ENCODE results near the gene ARTN.

The ARTN gene

DNA sequence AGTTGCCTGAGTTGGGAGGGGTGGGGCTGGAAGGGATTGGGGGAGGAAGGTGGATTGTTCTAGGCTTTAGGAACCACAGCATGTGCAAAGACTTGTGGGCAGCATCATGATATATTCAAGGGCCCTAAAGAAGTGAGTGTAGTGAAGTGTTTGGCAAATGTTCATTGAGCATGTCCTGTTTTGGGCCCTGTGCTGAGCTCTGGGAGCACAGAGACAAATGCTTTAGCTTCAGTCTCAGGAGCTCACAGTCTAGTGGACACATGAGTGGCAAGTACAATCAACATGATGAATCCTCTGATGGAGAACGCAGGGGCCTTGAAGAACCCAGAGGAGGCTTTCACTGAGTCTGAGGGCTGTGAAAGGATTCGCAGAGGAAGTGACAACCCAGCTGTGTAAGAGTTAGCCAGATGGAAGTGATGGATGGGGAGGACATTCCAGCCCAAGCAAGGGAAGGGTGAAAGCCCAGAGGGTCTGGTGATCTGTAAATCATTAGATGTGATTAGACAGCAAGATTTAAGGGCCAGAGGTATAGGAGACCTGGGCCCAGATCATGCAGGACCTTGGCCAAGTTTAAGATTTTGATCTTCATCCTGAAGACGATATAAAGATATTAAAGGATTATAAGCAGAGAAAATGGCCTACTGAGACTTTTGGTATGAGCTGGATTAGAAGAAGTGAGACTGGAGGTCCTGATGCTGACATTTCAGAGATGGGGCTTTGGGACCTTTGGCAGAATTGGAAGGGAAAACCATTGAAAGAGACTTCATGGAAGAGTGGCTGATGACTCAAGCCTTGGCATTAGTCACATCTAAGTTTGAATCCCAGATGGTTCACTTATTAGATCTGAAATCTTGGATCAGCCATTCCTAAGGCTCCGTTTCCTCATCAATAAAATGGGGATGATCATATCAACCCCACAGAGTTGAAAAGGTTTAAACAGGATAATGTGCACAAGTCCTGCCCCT, 17.7 kb downstream of the ARTN start:
- Mint-ChIP-seq H3K4me1 (ENCODE audit: low read depth) (peaks cover 35% of the 10 kb centered on the region), H3K36me3 (peaks cover 5% of the 10 kb centered on the region), H3K27ac (no peak overlapping the region), H3K4me3 (no peak overlapping the region), H3K9me3 (ENCODE audit: low read depth) (no peaks in the 10 kb centered on the region), H3K27me3 (no peaks in the 10 kb centered on the region)

DNA sequence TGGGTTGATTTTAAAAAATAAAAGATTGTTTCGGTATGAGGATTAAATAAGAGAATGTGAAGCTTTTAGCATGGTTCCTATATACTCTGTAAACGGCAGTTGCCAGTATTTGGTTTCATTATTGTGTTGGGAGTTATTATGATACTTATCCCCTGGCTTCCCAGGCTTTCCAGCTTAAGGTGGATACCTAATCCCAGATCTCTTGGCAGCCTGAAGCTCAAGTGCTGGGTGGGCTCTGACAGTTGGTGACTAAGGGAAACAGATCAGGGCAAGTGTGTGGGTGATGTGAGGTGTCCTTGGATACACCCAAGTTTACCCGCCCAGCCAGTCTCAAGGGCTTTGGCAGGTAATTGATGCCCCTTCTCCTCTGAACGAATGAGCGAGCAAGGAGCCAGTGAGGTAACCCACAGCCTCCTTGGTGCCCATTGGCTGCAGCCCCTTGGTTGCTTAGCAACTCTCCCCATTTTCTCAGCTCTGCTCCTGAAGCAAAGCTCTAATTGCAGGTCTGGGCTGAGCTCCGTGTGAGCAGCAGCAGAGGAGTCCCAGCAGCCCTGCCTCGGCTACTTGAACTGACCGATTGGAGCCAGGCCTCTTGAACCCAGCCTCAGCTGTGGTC, 19.2 kb downstream of the ARTN start:
- H3K9me3 Mint-ChIP-seq (ENCODE audit: low read depth): no peaks in the 10 kb centered on the region
- H3K36me3 Mint-ChIP-seq: peaks cover 8% of the 10 kb centered on the region
- no peak overlapping the region for H3K4me3 Mint-ChIP-seq
- H3K27ac Mint-ChIP-seq: no peak overlapping the region
- peaks cover 30% of the 10 kb centered on the region for H3K4me1 Mint-ChIP-seq (ENCODE audit: low read depth)
- H3K27me3 Mint-ChIP-seq: no peaks in the 10 kb centered on the region

DNA sequence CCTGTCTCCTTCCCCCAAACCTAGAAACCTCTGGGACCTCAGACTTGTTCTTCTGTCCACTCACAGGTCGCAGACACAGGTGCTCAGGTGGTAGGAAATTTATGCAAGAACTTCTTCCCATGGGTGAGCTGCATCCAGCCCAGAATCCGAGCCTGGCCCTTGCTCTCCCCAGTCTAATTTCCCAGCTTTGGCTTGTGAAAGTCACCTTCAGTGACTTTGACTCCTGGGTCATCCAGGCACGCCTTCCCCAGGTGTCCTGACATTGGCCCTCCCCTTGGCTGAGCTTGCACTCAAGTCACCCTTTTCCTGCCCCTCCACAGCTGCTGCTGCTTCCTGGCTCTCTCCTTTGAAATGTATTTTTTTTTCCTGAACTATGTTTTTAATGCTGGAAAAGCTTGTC, 19.8 kb downstream of the ARTN start:
- H3K9me3 Mint-ChIP-seq (ENCODE audit: low read depth): no peaks in the 10 kb centered on the region
- no peaks in the 10 kb centered on the region for H3K27me3 Mint-ChIP-seq
- no peak overlapping the region for H3K4me3 Mint-ChIP-seq
- H3K36me3 Mint-ChIP-seq: peaks cover 10% of the 10 kb centered on the region
- H3K27ac Mint-ChIP-seq: no peak overlapping the region
- H3K4me1 Mint-ChIP-seq (ENCODE audit: low read depth): peaks cover 27% of the 10 kb centered on the region

DNA sequence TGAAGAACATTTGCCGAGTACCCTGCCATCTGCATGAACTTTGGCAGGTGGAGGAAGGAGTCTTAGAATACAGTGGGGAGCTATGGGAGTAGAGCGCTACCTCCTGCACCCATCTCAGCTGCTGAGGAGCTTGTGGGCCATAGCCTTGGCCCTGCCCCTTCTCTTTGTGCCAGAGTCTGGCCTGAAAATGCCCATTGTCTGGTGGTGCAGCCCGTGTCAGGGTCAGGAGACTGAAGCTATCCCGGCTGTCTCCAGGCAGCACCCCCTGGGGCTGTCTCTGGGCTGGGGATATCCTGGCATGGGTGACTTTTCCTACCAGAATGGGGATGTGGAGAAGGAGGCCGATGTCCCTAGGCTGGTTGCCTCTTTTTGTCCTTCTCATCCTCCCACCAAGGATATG, 20.4 kb downstream of the ARTN start:
- Mint-ChIP-seq H3K36me3 (peaks cover 11% of the 10 kb centered on the region), H3K9me3 (ENCODE audit: low read depth) (no peaks in the 10 kb centered on the region), H3K4me3 (no peak overlapping the region), H3K4me1 (ENCODE audit: low read depth) (peaks cover 20% of the 10 kb centered on the region), H3K27ac (no peak overlapping the region), H3K27me3 (no peaks in the 10 kb centered on the region)

DNA sequence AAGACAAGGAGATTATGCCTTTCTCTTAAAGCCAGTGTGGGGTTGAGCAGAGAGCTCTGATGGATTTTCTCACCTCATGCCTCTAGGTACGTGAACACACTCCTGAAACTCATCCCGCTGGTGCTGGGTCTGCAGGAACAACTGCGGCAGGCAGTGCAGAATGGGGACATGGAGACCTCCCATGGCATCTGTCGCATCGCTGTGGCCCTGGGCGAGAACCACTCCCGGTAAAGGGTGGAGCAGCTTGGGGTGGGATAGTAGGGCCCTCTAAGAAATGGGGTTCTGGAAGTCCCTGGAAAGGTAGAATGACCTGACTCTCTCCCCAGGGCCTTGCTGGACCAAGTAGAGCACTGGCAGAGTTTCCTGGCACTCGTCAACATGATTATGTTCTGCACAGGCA, 22.6 kb downstream of the ARTN start:
- Mint-ChIP-seq H3K9me3 (ENCODE audit: low read depth) (no peaks in the 10 kb centered on the region), H3K27ac (no peak overlapping the region), H3K4me3 (no peak overlapping the region), H3K4me1 (ENCODE audit: low read depth) (peaks cover 7% of the 10 kb centered on the region), H3K36me3 (peaks cover 8% of the 10 kb centered on the region), H3K27me3 (no peaks in the 10 kb centered on the region)

DNA sequence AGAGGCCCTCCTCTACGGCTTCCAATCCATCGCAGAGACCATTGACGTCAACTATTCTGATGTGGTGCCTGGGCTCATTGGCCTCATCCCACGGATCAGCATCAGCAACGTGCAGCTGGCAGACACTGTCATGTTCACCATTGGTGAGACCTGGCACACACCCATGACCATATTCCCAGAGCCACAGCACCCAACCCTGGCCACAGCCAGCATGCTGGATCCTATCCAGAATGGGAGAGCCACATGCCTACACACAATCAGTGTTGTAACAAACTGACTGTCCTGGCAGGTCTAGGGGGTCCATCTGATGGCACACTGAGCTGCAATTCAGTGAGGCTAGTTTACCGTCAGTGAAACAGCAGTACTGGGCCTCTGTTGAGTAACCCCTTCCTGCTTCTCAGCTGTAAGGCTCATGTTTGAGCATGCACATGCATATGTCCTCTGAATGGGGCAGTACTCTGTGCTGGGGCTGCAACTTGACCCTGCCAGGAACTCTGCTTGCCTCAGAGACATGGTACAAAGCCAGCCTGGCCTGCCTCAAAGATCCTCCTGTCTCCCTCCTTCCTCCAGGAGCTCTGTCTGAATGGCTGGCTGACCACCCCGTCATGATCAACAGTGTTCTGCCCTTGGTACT, 23.9 kb downstream of the ARTN start:
- H3K27me3 Mint-ChIP-seq: no peaks in the 10 kb centered on the region
- H3K4me3 Mint-ChIP-seq: no peak overlapping the region
- no peaks in the 10 kb centered on the region for H3K4me1 Mint-ChIP-seq (ENCODE audit: low read depth)
- no peaks in the 10 kb centered on the region for H3K9me3 Mint-ChIP-seq (ENCODE audit: low read depth)
- H3K36me3 Mint-ChIP-seq: peaks cover 11% of the 10 kb centered on the region
- H3K27ac Mint-ChIP-seq: no peak overlapping the region

DNA sequence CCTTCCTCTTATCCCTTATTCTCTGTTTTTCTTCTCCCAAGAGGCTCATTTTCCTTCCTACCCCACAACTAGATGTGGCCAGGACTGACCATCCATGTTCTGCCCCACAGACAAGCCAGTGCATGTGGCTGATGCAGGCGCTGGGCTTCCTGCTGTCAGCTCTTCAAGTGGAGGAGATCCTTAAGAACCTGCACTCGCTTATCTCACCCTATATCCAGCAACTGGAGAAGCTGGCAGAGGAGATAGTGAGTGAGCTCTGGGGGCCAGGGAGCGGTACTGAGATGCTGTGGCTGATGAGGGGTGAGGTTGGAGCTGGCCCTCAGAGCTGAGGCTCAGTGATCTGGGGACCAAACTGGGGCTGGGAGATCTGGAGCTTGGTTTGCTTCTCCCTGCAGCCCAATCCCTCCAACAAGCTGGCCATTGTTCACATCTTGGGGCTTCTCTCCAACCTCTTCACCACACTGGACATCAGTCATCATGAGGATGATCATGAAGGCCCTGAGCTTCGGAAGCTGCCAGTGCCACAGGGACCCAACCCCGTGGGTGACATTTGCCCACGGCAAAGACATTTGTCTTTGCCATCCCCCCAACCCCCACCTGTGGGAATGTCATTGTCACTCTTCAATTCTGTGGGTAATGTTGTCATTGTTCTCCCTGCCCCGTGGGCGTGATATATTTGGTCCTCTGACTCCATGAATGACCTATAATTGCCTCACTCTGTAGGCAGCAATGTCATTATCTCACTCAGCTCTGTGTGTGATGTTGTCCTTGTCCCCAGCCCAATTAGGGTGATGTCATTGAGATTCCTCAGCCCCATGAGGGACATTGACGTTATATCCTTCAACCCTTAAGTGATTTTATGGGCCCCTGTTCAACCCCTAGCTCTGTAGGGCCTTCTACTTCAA, 25.0 kb downstream of the ARTN start:
- Mint-ChIP-seq H3K4me1 (ENCODE audit: low read depth) (no peaks in the 10 kb centered on the region), H3K4me3 (no peak overlapping the region), H3K9me3 (ENCODE audit: low read depth) (no peaks in the 10 kb centered on the region), H3K36me3 (peaks cover 14% of the 10 kb centered on the region), H3K27me3 (no peaks in the 10 kb centered on the region), H3K27ac (no peak overlapping the region)

DNA sequence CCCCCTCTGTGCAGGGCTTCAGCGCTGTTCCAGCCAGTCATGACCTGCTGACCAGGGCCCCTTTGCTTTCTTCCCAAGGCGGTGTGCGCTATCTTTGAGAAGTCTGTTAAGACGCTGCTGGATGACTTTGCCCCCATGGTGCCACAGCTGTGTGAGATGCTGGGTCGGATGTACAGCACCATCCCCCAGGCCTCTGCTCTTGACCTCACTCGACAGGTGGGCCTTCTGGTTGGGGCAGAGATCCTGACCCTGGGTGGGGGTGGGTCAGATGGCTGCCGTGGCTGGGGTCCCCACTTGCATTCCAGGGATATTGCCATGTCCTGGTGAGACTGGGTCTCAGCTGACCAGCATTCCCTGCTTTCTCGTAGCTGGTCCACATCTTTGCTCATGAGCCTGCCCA, 27.2 kb downstream of the ARTN start:
- no peaks in the 10 kb centered on the region for H3K27me3 Mint-ChIP-seq
- H3K4me3 Mint-ChIP-seq: no peak overlapping the region
- H3K27ac Mint-ChIP-seq: no peak overlapping the region
- no peaks in the 10 kb centered on the region for H3K9me3 Mint-ChIP-seq (ENCODE audit: low read depth)
- peaks cover 14% of the 10 kb centered on the region for H3K36me3 Mint-ChIP-seq
- no peaks in the 10 kb centered on the region for H3K4me1 Mint-ChIP-seq (ENCODE audit: low read depth)

DNA sequence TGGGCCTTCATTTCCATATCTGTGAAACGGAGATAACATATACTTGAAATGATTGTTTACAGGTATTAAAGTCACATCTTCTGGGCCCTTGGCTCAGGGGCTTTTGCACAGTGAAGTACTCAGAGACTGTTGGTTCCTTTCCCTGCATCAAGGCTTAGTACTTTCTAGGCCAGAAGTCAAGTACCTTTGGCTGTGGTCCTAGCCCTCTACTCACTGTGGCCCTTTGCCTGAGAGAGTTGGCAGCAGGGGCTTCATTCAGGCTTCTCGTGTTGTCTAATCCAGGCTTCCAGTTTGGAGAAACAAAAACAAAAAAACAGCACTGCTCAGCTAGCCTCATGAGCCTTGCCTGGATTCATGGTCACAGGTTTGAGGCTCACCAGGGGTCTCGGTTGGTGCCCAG, 28.1 kb downstream of the ARTN start:
- no peak overlapping the region for H3K4me3 Mint-ChIP-seq
- H3K27ac Mint-ChIP-seq: no peak overlapping the region
- no peaks in the 10 kb centered on the region for H3K27me3 Mint-ChIP-seq
- peaks cover 16% of the 10 kb centered on the region for H3K36me3 Mint-ChIP-seq
- no peaks in the 10 kb centered on the region for H3K9me3 Mint-ChIP-seq (ENCODE audit: low read depth)
- no peaks in the 10 kb centered on the region for H3K4me1 Mint-ChIP-seq (ENCODE audit: low read depth)

DNA sequence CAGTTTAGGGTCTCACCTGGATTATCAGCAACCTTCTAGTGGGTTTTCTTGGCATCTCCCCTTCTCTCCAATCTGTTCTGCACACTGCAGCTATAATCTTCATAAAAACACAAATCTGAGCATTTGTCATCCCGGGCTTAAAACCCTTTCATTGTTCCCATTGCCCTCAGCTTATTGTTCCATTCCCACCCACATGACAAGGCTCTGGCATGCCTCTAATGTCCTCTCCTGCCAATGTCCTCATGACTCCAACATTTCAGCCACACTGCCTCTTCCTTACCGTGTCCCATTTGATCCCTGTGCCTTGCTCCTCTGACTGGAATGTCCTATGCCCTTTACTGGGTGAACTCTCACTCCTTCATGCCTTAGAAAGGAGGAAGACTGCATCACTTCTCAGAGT, 28.7 kb downstream of the ARTN start:
- no peaks in the 10 kb centered on the region for H3K4me1 Mint-ChIP-seq (ENCODE audit: low read depth)
- H3K9me3 Mint-ChIP-seq (ENCODE audit: low read depth): no peaks in the 10 kb centered on the region
- peaks cover 14% of the 10 kb centered on the region for H3K36me3 Mint-ChIP-seq
- no peak overlapping the region for H3K27ac Mint-ChIP-seq
- H3K27me3 Mint-ChIP-seq: no peaks in the 10 kb centered on the region
- H3K4me3 Mint-ChIP-seq: no peak overlapping the region

DNA sequence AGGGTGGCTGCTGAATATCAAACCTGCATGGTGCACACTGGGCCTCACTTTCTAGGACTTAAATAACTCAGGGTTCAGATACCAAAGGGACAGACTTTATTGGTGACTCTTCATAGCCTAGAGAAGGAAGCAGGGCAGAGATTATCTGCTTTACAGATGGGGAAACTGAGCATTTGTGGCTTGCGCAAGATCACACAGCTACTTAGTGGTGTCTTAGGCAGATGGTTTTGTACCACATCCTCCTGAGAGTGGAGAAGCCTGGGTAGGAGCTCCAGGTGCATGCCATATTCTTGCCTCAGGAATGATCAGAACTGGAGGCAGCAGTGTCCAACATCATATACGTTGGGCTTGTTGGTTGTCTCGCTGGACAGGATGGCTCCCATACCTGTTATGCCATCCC, 29.4 kb downstream of the ARTN start:
- H3K4me1 Mint-ChIP-seq (ENCODE audit: low read depth): no peaks in the 10 kb centered on the region
- no peaks in the 10 kb centered on the region for H3K27me3 Mint-ChIP-seq
- peaks cover 16% of the 10 kb centered on the region for H3K36me3 Mint-ChIP-seq
- H3K4me3 Mint-ChIP-seq: no peak overlapping the region
- no peak overlapping the region for H3K27ac Mint-ChIP-seq
- no peaks in the 10 kb centered on the region for H3K9me3 Mint-ChIP-seq (ENCODE audit: low read depth)

DNA sequence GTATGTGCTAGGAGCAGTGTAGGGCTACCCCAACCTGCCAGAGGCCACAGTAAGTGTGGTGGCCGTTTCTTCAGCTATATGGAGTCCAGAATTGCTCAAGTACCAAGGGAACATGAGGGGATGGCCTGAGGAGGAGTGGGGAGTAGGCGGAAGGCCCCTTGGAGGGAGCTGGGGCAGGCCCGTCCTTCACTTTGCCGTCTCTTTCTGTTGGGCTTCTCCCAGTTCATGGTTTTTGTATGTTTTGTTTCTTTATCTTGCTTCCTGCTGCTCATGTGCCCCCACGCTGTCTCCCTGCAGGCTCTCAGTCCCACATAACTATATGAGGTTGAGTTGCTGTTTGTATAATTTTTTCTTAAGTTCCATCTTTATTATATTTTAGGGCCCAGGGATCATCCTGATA, 30.3 kb downstream of the ARTN start:
- Mint-ChIP-seq H3K27ac (no peak overlapping the region), H3K27me3 (no peaks in the 10 kb centered on the region), H3K36me3 (peaks cover 13% of the 10 kb centered on the region), H3K4me3 (no peak overlapping the region), H3K9me3 (ENCODE audit: low read depth) (no peaks in the 10 kb centered on the region), H3K4me1 (ENCODE audit: low read depth) (no peaks in the 10 kb centered on the region)

DNA sequence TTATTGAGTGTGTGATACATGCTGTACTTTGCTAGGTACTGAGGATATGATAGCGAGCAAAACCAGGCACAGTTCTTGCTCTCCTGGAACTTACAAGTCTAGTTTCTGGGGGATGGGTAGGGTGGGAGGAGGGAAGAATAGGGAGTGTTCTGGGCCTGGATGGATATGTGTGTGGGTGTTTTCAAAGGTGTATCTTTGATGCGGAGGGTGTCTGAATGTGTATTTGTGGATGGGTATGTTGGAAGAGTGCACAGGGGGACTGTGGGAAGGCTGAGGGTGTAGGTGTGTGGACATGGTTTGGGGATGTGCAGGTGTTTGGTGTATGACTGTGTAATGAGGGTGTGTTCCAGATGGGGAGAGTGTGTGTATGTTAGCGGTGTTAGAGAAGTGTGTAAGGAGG, 31.7 kb downstream of the ARTN start:
- H3K9me3 Mint-ChIP-seq (ENCODE audit: low read depth): no peaks in the 10 kb centered on the region
- no peaks in the 10 kb centered on the region for H3K27me3 Mint-ChIP-seq
- no peak overlapping the region for H3K4me3 Mint-ChIP-seq
- peaks cover 15% of the 10 kb centered on the region for H3K36me3 Mint-ChIP-seq
- H3K4me1 Mint-ChIP-seq (ENCODE audit: low read depth): peaks cover 7% of the 10 kb centered on the region
- H3K27ac Mint-ChIP-seq: no peak overlapping the region

DNA sequence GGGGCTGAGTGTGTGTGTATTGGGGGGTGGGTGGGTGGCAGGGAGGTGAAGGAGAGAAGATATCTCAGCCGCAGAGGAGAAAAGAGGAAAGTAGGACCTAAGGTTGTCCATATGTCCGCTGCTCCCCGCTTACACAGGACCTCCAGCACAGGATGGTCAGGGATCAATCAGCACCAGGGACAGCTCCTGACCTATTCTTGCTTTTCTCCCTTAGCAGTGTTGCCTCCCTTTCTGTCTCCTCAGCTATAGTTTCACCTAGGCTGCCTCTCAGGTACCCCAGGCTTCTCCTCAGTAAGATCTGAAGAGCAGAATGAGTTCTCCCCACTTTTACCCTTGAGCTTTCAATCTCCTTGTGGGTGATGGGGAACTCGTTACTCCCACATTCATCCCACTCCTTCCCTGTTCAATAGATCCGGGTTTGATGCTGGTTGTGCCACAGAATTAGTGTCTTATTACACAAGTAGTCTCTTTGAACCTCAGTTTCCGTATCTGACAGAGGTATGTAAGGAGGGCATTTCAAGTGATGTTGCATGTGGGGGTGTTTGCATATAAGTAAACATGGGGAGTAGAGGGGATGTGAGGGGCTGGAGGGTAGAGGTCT, 34.8 kb downstream of the ARTN start:
- no peak overlapping the region for H3K27ac Mint-ChIP-seq
- peaks cover 15% of the 10 kb centered on the region for H3K36me3 Mint-ChIP-seq
- no peaks in the 10 kb centered on the region for H3K9me3 Mint-ChIP-seq (ENCODE audit: low read depth)

More for the DNA sequence above, 34.8 kb downstream of the ARTN start:
- H3K4me1 Mint-ChIP-seq (ENCODE audit: low read depth): peaks cover 18% of the 10 kb centered on the region
- no peaks in the 10 kb centered on the region for H3K27me3 Mint-ChIP-seq
- no peak overlapping the region for H3K4me3 Mint-ChIP-seq

All from activated naive CD8-positive, alpha-beta T cell (primary cell).